ENCODE data around the gene LRRC37A2. TPM values are rescaled to one million over a fixed set of nuclear protein-coding genes. Genes with fewer than 3 reads are reported as not detected.
"Not testable (repeated sequence)": the region's sequence is repeated elsewhere in the genome, so short reads cannot be mapped to it uniquely, and the experiment has no call there.

The LRRC37A2 gene
- 29.2 TPM for total RNA-seq (ENCODE audit: unreplicated experiment)
- long read RNA-seq, partial matches to known transcripts = 0 of 3 reads
- long read RNA-seq, other reads (novel, unspliced or antisense) = 3 of 3 reads

GRCh38 chr17:46512168-46512567, at the start of gene LRRC37A2:
TSS of gene LRRC37A2 (plus strand) at chr17:46512468. CDS start at chr17:46512713, 245 bp downstream.
- H3K4me1 Mint-ChIP-seq (ENCODE audit: low read depth, unreplicated experiment); H3K36me3 Mint-ChIP-seq (ENCODE audit: unreplicated experiment); H3K4me3 Mint-ChIP-seq (ENCODE audit: unreplicated experiment); H3K9me3 Mint-ChIP-seq (ENCODE audit: unreplicated experiment); DNase-seq; H3K27me3 Mint-ChIP-seq (ENCODE audit: unreplicated experiment); H3K27ac Mint-ChIP-seq (ENCODE audit: unreplicated experiment): not testable (repeated sequence)

DNA sequence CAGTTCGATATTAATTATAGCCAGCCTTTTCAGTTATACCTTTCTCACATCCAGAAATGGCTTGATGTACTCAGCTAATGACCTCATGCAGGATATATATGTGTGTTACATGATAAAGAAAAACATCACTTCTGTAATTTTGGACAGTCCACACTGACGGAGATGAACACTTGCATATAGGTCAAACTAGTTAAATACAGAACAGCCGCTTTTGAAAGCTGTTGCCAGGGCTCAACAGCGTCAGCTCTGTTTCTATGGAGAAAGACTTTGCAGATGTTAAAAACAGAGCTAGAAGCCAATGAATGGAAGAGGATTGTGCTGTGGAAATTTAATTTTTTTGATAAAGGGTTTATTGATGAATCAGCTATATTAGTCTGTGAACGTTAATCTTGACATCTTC, 44.6 kb upstream of the LRRC37A2 start:
- not testable (repeated sequence) for DNase-seq; H3K4me3 Mint-ChIP-seq (ENCODE audit: unreplicated experiment); H3K27ac Mint-ChIP-seq (ENCODE audit: unreplicated experiment); H3K27me3 Mint-ChIP-seq (ENCODE audit: unreplicated experiment); H3K4me1 Mint-ChIP-seq (ENCODE audit: low read depth, unreplicated experiment); H3K9me3 Mint-ChIP-seq (ENCODE audit: unreplicated experiment); H3K36me3 Mint-ChIP-seq (ENCODE audit: unreplicated experiment)

- not testable (repeated sequence) for DNase-seq; H3K4me1 Mint-ChIP-seq (ENCODE audit: low read depth, unreplicated experiment); H3K27me3 Mint-ChIP-seq (ENCODE audit: unreplicated experiment); H3K27ac Mint-ChIP-seq (ENCODE audit: unreplicated experiment); H3K9me3 Mint-ChIP-seq (ENCODE audit: unreplicated experiment); H3K36me3 Mint-ChIP-seq (ENCODE audit: unreplicated experiment); H3K4me3 Mint-ChIP-seq (ENCODE audit: unreplicated experiment)
These were observed 37.8 kb upstream of the LRRC37A2 start for GRCh38 chr17:46474489-46474888.

- not testable (repeated sequence) for H3K36me3 Mint-ChIP-seq (ENCODE audit: unreplicated experiment); DNase-seq; H3K9me3 Mint-ChIP-seq (ENCODE audit: unreplicated experiment); H3K4me3 Mint-ChIP-seq (ENCODE audit: unreplicated experiment); H3K27me3 Mint-ChIP-seq (ENCODE audit: unreplicated experiment); H3K4me1 Mint-ChIP-seq (ENCODE audit: low read depth, unreplicated experiment); H3K27ac Mint-ChIP-seq (ENCODE audit: unreplicated experiment)
These were observed 36.7 kb upstream of the LRRC37A2 start for GRCh38 chr17:46475583-46475982.

DNA sequence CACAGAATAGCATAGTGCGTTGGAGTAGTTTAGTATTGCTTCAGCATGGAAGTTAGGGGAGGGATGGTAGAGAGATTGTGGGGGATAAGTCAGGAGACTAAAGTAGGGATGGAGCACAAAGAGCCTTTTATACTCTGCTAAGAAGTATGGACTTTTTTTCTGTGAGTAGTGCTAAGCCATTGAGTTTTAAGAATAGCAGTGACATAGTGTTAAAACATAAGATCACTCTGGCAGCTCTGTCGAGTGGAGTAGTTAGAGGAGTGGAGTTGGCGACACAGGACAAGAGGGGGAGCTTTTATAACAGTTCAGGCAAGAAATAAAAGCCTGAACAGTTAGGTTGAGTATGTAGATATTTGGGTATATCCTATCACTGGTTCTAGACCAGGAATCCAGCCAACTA, 33.4 kb upstream of the LRRC37A2 start:
- H3K4me3 Mint-ChIP-seq (ENCODE audit: unreplicated experiment); H3K9me3 Mint-ChIP-seq (ENCODE audit: unreplicated experiment); DNase-seq: not testable (repeated sequence)

GRCh38 chr17:46481310-46481709, 31.0 kb upstream of the LRRC37A2 start:
- H3K36me3 Mint-ChIP-seq (ENCODE audit: unreplicated experiment); H3K4me3 Mint-ChIP-seq (ENCODE audit: unreplicated experiment); H3K27ac Mint-ChIP-seq (ENCODE audit: unreplicated experiment); DNase-seq; H3K27me3 Mint-ChIP-seq (ENCODE audit: unreplicated experiment); H3K9me3 Mint-ChIP-seq (ENCODE audit: unreplicated experiment); H3K4me1 Mint-ChIP-seq (ENCODE audit: low read depth, unreplicated experiment): not testable (repeated sequence)

More for the DNA sequence above, 33.4 kb upstream of the LRRC37A2 start:
- not testable (repeated sequence) for H3K36me3 Mint-ChIP-seq (ENCODE audit: unreplicated experiment); H3K27me3 Mint-ChIP-seq (ENCODE audit: unreplicated experiment); H3K4me1 Mint-ChIP-seq (ENCODE audit: low read depth, unreplicated experiment); H3K27ac Mint-ChIP-seq (ENCODE audit: unreplicated experiment)

- DNase-seq = peak; percentile 10
- H3K4me3 Mint-ChIP-seq (ENCODE audit: unreplicated experiment); H3K4me1 Mint-ChIP-seq (ENCODE audit: low read depth, unreplicated experiment); H3K27me3 Mint-ChIP-seq (ENCODE audit: unreplicated experiment); H3K27ac Mint-ChIP-seq (ENCODE audit: unreplicated experiment); H3K36me3 Mint-ChIP-seq (ENCODE audit: unreplicated experiment); H3K9me3 Mint-ChIP-seq (ENCODE audit: unreplicated experiment): not testable (repeated sequence)
These were observed 20.2 kb upstream of the LRRC37A2 start for GRCh38 chr17:46492021-46492420.

GRCh38 chr17:46499437-46500139, 12.7 kb upstream of the LRRC37A2 start:
- not testable (repeated sequence) for H3K4me1 Mint-ChIP-seq (ENCODE audit: low read depth, unreplicated experiment); H3K36me3 Mint-ChIP-seq (ENCODE audit: unreplicated experiment); H3K9me3 Mint-ChIP-seq (ENCODE audit: unreplicated experiment); H3K4me3 Mint-ChIP-seq (ENCODE audit: unreplicated experiment); H3K27ac Mint-ChIP-seq (ENCODE audit: unreplicated experiment); H3K27me3 Mint-ChIP-seq (ENCODE audit: unreplicated experiment); DNase-seq

DNA sequence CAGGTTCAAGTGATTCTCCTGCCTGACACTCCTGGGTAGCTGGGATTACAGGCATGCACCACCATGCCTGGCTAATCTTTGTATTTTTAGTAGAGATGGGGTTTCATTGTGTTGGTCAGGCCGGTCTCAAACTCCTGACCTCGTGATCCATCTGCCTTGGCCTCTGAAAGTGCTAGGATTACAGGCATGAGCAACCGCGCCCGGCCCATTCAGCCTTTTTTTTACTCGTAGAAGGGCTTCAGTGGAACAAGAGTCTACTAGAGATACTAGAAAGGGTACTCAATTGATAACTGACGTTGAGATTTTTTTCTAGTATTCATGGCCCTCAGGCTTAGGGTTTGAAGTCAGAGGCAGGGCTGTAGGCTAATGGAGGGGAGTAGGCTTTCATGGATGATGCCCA, 6.4 kb upstream of the LRRC37A2 start:
- not testable (repeated sequence) for H3K4me1 Mint-ChIP-seq (ENCODE audit: low read depth, unreplicated experiment); H3K27ac Mint-ChIP-seq (ENCODE audit: unreplicated experiment); H3K9me3 Mint-ChIP-seq (ENCODE audit: unreplicated experiment); H3K4me3 Mint-ChIP-seq (ENCODE audit: unreplicated experiment); H3K36me3 Mint-ChIP-seq (ENCODE audit: unreplicated experiment); DNase-seq; H3K27me3 Mint-ChIP-seq (ENCODE audit: unreplicated experiment)

- H3K4me3 Mint-ChIP-seq (ENCODE audit: unreplicated experiment); H3K4me1 Mint-ChIP-seq (ENCODE audit: low read depth, unreplicated experiment); H3K27ac Mint-ChIP-seq (ENCODE audit: unreplicated experiment); H3K9me3 Mint-ChIP-seq (ENCODE audit: unreplicated experiment); H3K36me3 Mint-ChIP-seq (ENCODE audit: unreplicated experiment); H3K27me3 Mint-ChIP-seq (ENCODE audit: unreplicated experiment): not testable (repeated sequence)
- DNase-seq = peak; percentile 21
These were observed 22.4 kb downstream of the LRRC37A2 start for GRCh38 chr17:46534716-46535115.

DNA sequence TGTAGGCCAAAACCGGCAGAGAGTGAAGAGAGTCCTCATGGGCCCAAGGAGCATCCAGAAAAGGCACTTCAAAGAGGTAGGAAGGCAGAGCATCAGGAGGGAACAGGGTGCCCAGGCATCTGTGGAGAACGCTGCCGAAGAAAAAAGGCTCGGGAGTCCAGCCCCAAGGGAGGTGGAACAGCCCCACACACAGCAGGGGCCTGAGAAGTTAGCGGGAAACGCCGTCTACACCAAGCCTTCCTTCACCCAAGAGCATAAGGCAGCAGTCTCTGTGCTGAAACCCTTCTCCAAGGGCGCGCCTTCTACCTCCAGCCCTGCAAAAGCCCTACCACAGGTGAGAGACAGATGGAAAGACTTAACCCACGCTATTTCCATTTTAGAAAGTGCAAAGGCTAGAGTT, 36.3 kb downstream of the LRRC37A2 start:
- H3K36me3 Mint-ChIP-seq (ENCODE audit: unreplicated experiment); H3K4me1 Mint-ChIP-seq (ENCODE audit: low read depth, unreplicated experiment); H3K27me3 Mint-ChIP-seq (ENCODE audit: unreplicated experiment); H3K9me3 Mint-ChIP-seq (ENCODE audit: unreplicated experiment); H3K27ac Mint-ChIP-seq (ENCODE audit: unreplicated experiment); H3K4me3 Mint-ChIP-seq (ENCODE audit: unreplicated experiment); DNase-seq: not testable (repeated sequence)

- not testable (repeated sequence) for H3K27ac Mint-ChIP-seq (ENCODE audit: unreplicated experiment); DNase-seq; H3K9me3 Mint-ChIP-seq (ENCODE audit: unreplicated experiment); H3K36me3 Mint-ChIP-seq (ENCODE audit: unreplicated experiment); H3K4me1 Mint-ChIP-seq (ENCODE audit: low read depth, unreplicated experiment); H3K4me3 Mint-ChIP-seq (ENCODE audit: unreplicated experiment); H3K27me3 Mint-ChIP-seq (ENCODE audit: unreplicated experiment)
These were observed 46.9 kb downstream of the LRRC37A2 start for GRCh38 chr17:46559155-46559554.

DNA sequence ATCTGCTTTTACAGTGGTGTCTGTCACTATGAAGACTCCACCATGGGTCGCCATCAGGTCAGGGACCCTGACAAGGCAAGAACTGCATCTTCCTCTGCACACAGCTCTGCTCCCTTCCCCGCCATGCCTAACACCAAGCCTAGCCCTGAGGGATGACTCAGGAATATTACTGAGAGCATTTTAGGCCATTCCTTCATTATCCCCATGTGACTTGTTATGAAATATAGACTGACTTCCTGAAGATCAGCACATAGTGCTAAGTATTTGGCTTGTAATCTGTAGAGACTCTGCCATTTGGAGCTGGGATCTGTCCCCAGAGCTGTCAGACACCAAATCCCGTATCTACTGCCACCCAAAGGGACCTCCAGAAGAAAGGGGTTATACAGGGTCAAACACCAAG, 47.8 kb downstream of the LRRC37A2 start:
- H3K9me3 Mint-ChIP-seq (ENCODE audit: unreplicated experiment); H3K27ac Mint-ChIP-seq (ENCODE audit: unreplicated experiment); DNase-seq; H3K4me1 Mint-ChIP-seq (ENCODE audit: low read depth, unreplicated experiment); H3K4me3 Mint-ChIP-seq (ENCODE audit: unreplicated experiment); H3K27me3 Mint-ChIP-seq (ENCODE audit: unreplicated experiment); H3K36me3 Mint-ChIP-seq (ENCODE audit: unreplicated experiment): not testable (repeated sequence)
